ENCODE results near the gene PACSIN1. TPM values are rescaled to one million over a fixed set of nuclear protein-coding genes. Genes with fewer than 3 reads are reported as not detected.

PACSIN1 gene
- total RNA-seq, 1 donor from 2014 or later, result 0.11 TPM

Other genes with a start within 250 kb of the PACSIN1 start
- gene HMGA1, start 229.2 kb upstream of the PACSIN1 start, total RNA-seq, result 186 and 188 TPM in 2 replicates
- 25.8 and 27.7 TPM in 2 replicates for gene SMIM29, start 217.1 kb upstream of the PACSIN1 start, total RNA-seq
- 24.1 and 27.0 TPM in 2 replicates for gene NUDT3, start 73.4 kb upstream of the PACSIN1 start, total RNA-seq
- gene RPS10, start 40.0 kb upstream of the PACSIN1 start, total RNA-seq, result 2,903 and 3,402 TPM in 2 replicates
- 0.11 TPM in 1 of 2 replicates, not detected in the other for gene SPDEF, start 90.3 kb downstream of the PACSIN1 start, total RNA-seq
- gene ILRUN, start 230.7 kb downstream of the PACSIN1 start, total RNA-seq, result 71.0 and 84.4 TPM in 2 replicates